CD4-positive, alpha-beta T cell (primary cell): ENCODE measurements around the gene NCKAP5. TPM values are rescaled to one million over a fixed set of nuclear protein-coding genes. Genes with fewer than 3 reads are reported as not detected.

Experiments
- ATAC-seq: fragments of 200-7000 bp; cut with Tn5 transposase; one replicate; pipeline ENCODE4 v1.10.0; 2022; ENCODE audit warnings: mild to moderate bottlenecking; ENCODE audit not compliant: poor library complexity
- CTCF ChIA-PET: fragments of 350-600 bp; sonication (Branson Sonifier 250); formaldehyde crosslinking; loops from one replicate; lab custom pipeline; 2021; ENCODE audit warnings: antibody characterized with exemption, inconsistent platforms; lab: Charles Lee
- POLR2A ChIA-PET: fragments of 350-600 bp; sonication (Branson Sonifier 250); formaldehyde crosslinking; loops from one replicate; lab custom pipeline; 2021; ENCODE audit warnings: antibody characterized with exemption, inconsistent platforms; lab: Charles Lee
- DNase-seq, 14 experiments: peaks; one replicate each; pipeline ENCODE4 v3.0.0-alpha.2; 2013 to 2020; ENCODE audit warnings: mixed read lengths in 2 of 14
- H3K27ac ChIP-seq, 2 donors: one replicate each; pipeline versions ENCODE4 v1.5.1 to v1.7.0; 2013; ENCODE audit warnings: low read length in 2 of 2, low read depth in 1 of 2, mild to moderate bottlenecking in 1 of 2
- H3K27me3 ChIP-seq, 2 experiments: 1 replicate in 1 of 2; 2 replicates in 1 of 2; pipeline versions ENCODE4 v1.6.1 to v1.7.0; 2013; ENCODE audit warnings: low read length in 2 of 2, control low read depth in 1 of 2, mild to moderate bottlenecking in 1 of 2, moderate library complexity in 1 of 2; ENCODE audit not compliant: insufficient read depth in 2 of 2, control insufficient read depth in 1 of 2
- H3K36me3 ChIP-seq: one replicate; pipeline ENCODE4 v1.6.1; 2013; ENCODE audit warnings: low read length, control low read depth; ENCODE audit not compliant: insufficient read depth
- H3K4me1 ChIP-seq: one replicate; pipeline ENCODE4 v1.6.1; 2013; ENCODE audit warnings: low read length, control low read depth; ENCODE audit not compliant: insufficient read depth
- H3K4me3 ChIP-seq: one replicate; pipeline ENCODE4 v1.5.1; 2013; ENCODE audit warnings: mild to moderate bottlenecking, low read length, moderate library complexity
- H3K9me3 ChIP-seq, 2 experiments: 1 replicate in 1 of 2; 2 replicates in 1 of 2; pipeline versions ENCODE4 v1.6.1 to v1.7.0; 2013; ENCODE audit warnings: low read length in 2 of 2, mild to moderate bottlenecking in 2 of 2, control low read depth in 1 of 2, moderate library complexity in 1 of 2; ENCODE audit not compliant: control insufficient read depth in 1 of 2, insufficient read depth in 1 of 2
- H3K27ac Mint-ChIP-seq: one replicate; pipeline ENCODE4 v1.8.0; 2020; ENCODE audit warnings: mixed read lengths
- H3K27me3 Mint-ChIP-seq: one replicate; pipeline ENCODE4 v1.8.0; 2021; ENCODE audit warnings: mixed read lengths
- H3K36me3 Mint-ChIP-seq: one replicate; pipeline ENCODE4 v1.8.0; 2021; ENCODE audit warnings: low read depth, mixed read lengths
- H3K4me1 Mint-ChIP-seq: one replicate; pipeline ENCODE4 v1.8.0; 2021; ENCODE audit warnings: low read depth, mixed read lengths
- H3K4me3 Mint-ChIP-seq: one replicate; pipeline ENCODE4 v1.8.0; 2020; ENCODE audit warnings: mild to moderate bottlenecking, mixed read lengths
- H3K9me3 Mint-ChIP-seq: one replicate; pipeline ENCODE4 v1.8.0; 2020; ENCODE audit warnings: mixed read lengths
- CTCF ChIP-seq: fragments of 200-600 bp; IDR thresholded peaks from one replicate; pipeline ENCODE4 v1.8.0; 2022; ENCODE audit warnings: antibody characterized with exemption, mild to moderate bottlenecking
- intact Hi-C, 2 experiments: fragments of 100-400 bp; cut with DNase I in 1 of 2; cut with micrococcal nuclease in 1 of 2; formaldehyde crosslinking; loops; one replicate each; pipeline versions ENCODE4 v1.15.1 to v1.9.0; 2023 to 2025; cut with DNase I, micrococcal nuclease
- total RNA-seq, 174 experiments: library from RNA in 2 of 174; stranded (reverse) in 2 of 174; gene quantifications; one replicate each; pipeline ENCODE4 v1.2.3 and lab custom pipeline; 2021 to 2026

NCKAP5 gene
- total RNA-seq, 2 experiments from 2014 or later, result not detected

- Mint-ChIP-seq H3K27me3 (no peaks in the 10 kb centered on the region), H3K4me1 (no peaks in the 10 kb centered on the region), H3K36me3 (no peaks in the 10 kb centered on the region), H3K9me3 (no peaks in the 10 kb centered on the region), H3K27ac (no peak overlapping the region), H3K4me3 (no peak overlapping the region)
- Histone ChIP-seq H3K4me3 (no peak overlapping the region), H3K9me3 (peaks cover 0 to 4% of the 10 kb centered on the region in 2 experiments), H3K27ac (no peak overlapping the region), H3K4me1 (no peaks in the 10 kb centered on the region), H3K36me3 (no peaks in the 10 kb centered on the region), H3K27me3 (no peaks in the 10 kb centered on the region)
- no peak for TF ChIP-seq CTCF
- CTCF ChIA-PET, result no interaction called here
- intact Hi-C loops, result no loop called here
- ATAC-seq (no peak), DNase-seq (no peak)
- POLR2A ChIA-PET, result no interaction called here
These were observed 156.4 kb downstream of the NCKAP5 start for GRCh38 chr2:133411857-133412256.

- H3K36me3 Mint-ChIP-seq, result no peaks in the 10 kb centered on the region
- H3K4me1 Mint-ChIP-seq, result no peaks in the 10 kb centered on the region
- ChIA-PET CTCF (no interaction called here), POLR2A (no interaction called here)
- no peaks in the 10 kb centered on the region for H3K9me3 Mint-ChIP-seq
- H3K4me3 Mint-ChIP-seq, result no peak overlapping the region
- no peak for TF ChIP-seq CTCF
- H3K27ac Mint-ChIP-seq, result no peak overlapping the region
- no peak overlapping the region for H3K4me3 ChIP-seq
- H3K9me3 ChIP-seq, result peaks cover 0 to 4% of the 10 kb centered on the region in 2 experiments
- intact Hi-C loops, result no loop called here
- DNase-seq (no peak), ATAC-seq (no peak)
- H3K27me3 ChIP-seq, result no peaks in the 10 kb centered on the region
- no peak overlapping the region for H3K27ac ChIP-seq
- H3K27me3 Mint-ChIP-seq, result no peaks in the 10 kb centered on the region
- H3K4me1 ChIP-seq, result no peaks in the 10 kb centered on the region
- H3K36me3 ChIP-seq, result no peaks in the 10 kb centered on the region
These were observed 157.2 kb downstream of the NCKAP5 start for GRCh38 chr2:133411101-133411500.

- H3K9me3 Mint-ChIP-seq, result no peaks in the 10 kb centered on the region
- DNase-seq (no peak), ATAC-seq (no peak)
- Histone ChIP-seq H3K4me3 (no peak overlapping the region), H3K9me3 (peaks cover 0 to 4% of the 10 kb centered on the region in 2 experiments), H3K27me3 (no peaks in the 10 kb centered on the region), H3K4me1 (no peaks in the 10 kb centered on the region), H3K27ac (no peak overlapping the region), H3K36me3 (no peaks in the 10 kb centered on the region)
- TF ChIP-seq CTCF, result no peak
- no peaks in the 10 kb centered on the region for H3K4me1 Mint-ChIP-seq
- no peak overlapping the region for H3K27ac Mint-ChIP-seq
- no peaks in the 10 kb centered on the region for H3K36me3 Mint-ChIP-seq
- intact Hi-C loops, result no loop called here
- H3K4me3 Mint-ChIP-seq, result no peak overlapping the region
- H3K27me3 Mint-ChIP-seq, result no peaks in the 10 kb centered on the region
- ChIA-PET POLR2A (no interaction called here), CTCF (no interaction called here)
These were observed 158.5 kb downstream of the NCKAP5 start for GRCh38 chr2:133409581-133410285.
